OCI-LY7 (cell line): Measurements from ENCODE around the gene REELD1. TPM values are rescaled to one million over a fixed set of nuclear protein-coding genes. Genes with fewer than 3 reads are reported as not detected.

Experiments used
- BruUV-seq: library from RNA; stranded (reverse); fragments of 400-500 nt; replicated peaks from 2 replicates; lab custom pipeline; 2021; lab: Mats Ljungman, UMichigan
- CTCF ChIA-PET: fragments of 300-600 bp; sonication (Branson Sonifier 250); formaldehyde crosslinking; loops from one replicate; lab custom pipeline; 2022; ENCODE audit warnings: antibody characterized with exemption; ENCODE audit not compliant: unreplicated experiment; lab: Charles Lee
- POLR2A ChIA-PET: fragments of 300-600 bp; sonication (Branson Sonifier 250); formaldehyde crosslinking; loops from one replicate; lab custom pipeline; 2022; ENCODE audit warnings: antibody characterized with exemption; lab: Charles Lee
- DNase-seq: peaks from one replicate; pipeline ENCODE4 v3.0.0-alpha.2; 2015; ENCODE audit warnings: low spot score
- H2AFZ ChIP-seq: fragments of 200-600 bp; sonication (generic), shearing (Covaris generic); 2 replicates; pipeline ENCODE4 v1.6.1; 2014; ENCODE audit warnings: mild to moderate bottlenecking, antibody characterized with exemption, low read length, moderate library complexity
- H3K27ac ChIP-seq: fragments of 200-600 bp; sonication (generic); 2 replicates; pipeline ENCODE4 v1.5.1; 2014; ENCODE audit warnings: mixed run types, low read depth, mild to moderate bottlenecking, moderate library complexity, low read length, inconsistent platforms; ENCODE audit not compliant: poor library complexity, severe bottlenecking
- H3K36me3 ChIP-seq: fragments of 200-600 bp; sonication (generic); 2 replicates; pipeline ENCODE4 v1.6.1; 2014; ENCODE audit warnings: mild to moderate bottlenecking, antibody characterized with exemption, low read length, moderate library complexity, mixed read lengths; ENCODE audit not compliant: insufficient read depth
- H3K4me1 ChIP-seq: fragments of 200-600 bp; sonication (generic); 2 replicates; pipeline ENCODE4 v1.5.1; 2014; ENCODE audit warnings: mild to moderate bottlenecking, low read length; ENCODE audit not compliant: insufficient read depth, poor library complexity, severe bottlenecking
- H3K4me2 ChIP-seq: fragments of 200-600 bp; sonication (generic); 2 replicates; pipeline ENCODE4 v1.6.1; 2014; ENCODE audit warnings: mild to moderate bottlenecking, low read length
- H3K4me3 ChIP-seq: fragments of 200-600 bp; sonication (generic); 2 replicates; pipeline ENCODE4 v1.5.1; 2014; ENCODE audit warnings: mild to moderate bottlenecking, low read depth, low read length; ENCODE audit not compliant: poor library complexity, severe bottlenecking
- H3K79me2 ChIP-seq: fragments of 200-600 bp; sonication (generic); 2 replicates; pipeline ENCODE4 v1.6.1; 2016; ENCODE audit warnings: low read depth, mild to moderate bottlenecking, low read length, moderate library complexity, mixed read lengths; ENCODE audit not compliant: insufficient read depth
- H3K9me2 ChIP-seq: fragments of 200-600 bp; sonication (generic); 2 replicates; pipeline ENCODE4 v1.6.1; 2016; ENCODE audit warnings: mild to moderate bottlenecking, low read length, mixed read lengths; ENCODE audit not compliant: insufficient read depth
- H3K9me3 ChIP-seq: fragments of 200-600 bp; sonication (generic); 2 replicates; pipeline ENCODE4 v1.6.1; 2014; ENCODE audit warnings: mild to moderate bottlenecking, mixed run types, low read length, mixed read lengths
- H4K20me1 ChIP-seq: fragments of 200-600 bp; sonication (generic); 2 replicates; pipeline ENCODE4 v1.6.1; 2014; ENCODE audit warnings: mild to moderate bottlenecking, antibody characterized with exemption, low read length, moderate library complexity, mixed read lengths; ENCODE audit not compliant: insufficient read depth
- EZH2phosphoT487 ChIP-seq: fragments of 200-600 bp; sonication (generic); IDR thresholded peaks from 2 replicates; pipeline ENCODE4 v1.6.1; 2018; ENCODE audit warnings: low read depth, borderline replicate concordance, mild to moderate bottlenecking, mixed run types, antibody characterized with exemption, low read length, moderate library complexity, mixed read lengths
- intact Hi-C: fragments of 100-400 bp; cut with micrococcal nuclease; formaldehyde crosslinking; loops from one replicate; pipeline ENCODE4 v1.10.0; 2022; ENCODE audit not compliant: unreplicated experiment
- total RNA-seq, 2 experiments: library from RNA; depleted of rRNA in 1 of 2; stranded (reverse); fragments of >200 nt in 1 of 2; shearing (Covaris generic) in 1 of 2; gene quantifications; 2 replicates each; pipeline ENCODE4 v1.2.3, GENCODE V29; 2014 to 2022
- TF ChIP-seq, protein P1 (sequence below): fragments of 200-600 bp; sonication (generic); conservative IDR thresholded peaks from 2 replicates; pipeline ENCODE4 v1.5.1; 2014; ENCODE audit warnings: mild to moderate bottlenecking, antibody characterized with exemption, low read length, moderate library complexity, mixed read lengths

REELD1 gene
- total RNA-seq, 2 experiments from 2014 or later, result 0.63 TPM; not detected in 1

GRCh38 chr4:146271466-146271865 lies 57.1 kb downstream of the REELD1 start:
- intact Hi-C loops, result no loop called here
- H3K27ac ChIP-seq, result no peak overlapping the region
- no peak overlapping the region for H2AFZ ChIP-seq
- DNase-seq, result no peak
- H3K9me3 ChIP-seq, result no peaks in the 10 kb centered on the region
- no TSS peak for BruUV-seq
- peaks cover 12% of the 10 kb centered on the region for H3K4me1 ChIP-seq
- H3K36me3 ChIP-seq, result no peaks in the 10 kb centered on the region
- H3K9me2 ChIP-seq, result no peaks in the 10 kb centered on the region
- no peak overlapping the region for H3K4me3 ChIP-seq
- H3K79me2 ChIP-seq, result no peaks in the 10 kb centered on the region
- TF ChIP-seq EZH2phosphoT487, result no peak
- TF ChIP-seq, protein P1, sequence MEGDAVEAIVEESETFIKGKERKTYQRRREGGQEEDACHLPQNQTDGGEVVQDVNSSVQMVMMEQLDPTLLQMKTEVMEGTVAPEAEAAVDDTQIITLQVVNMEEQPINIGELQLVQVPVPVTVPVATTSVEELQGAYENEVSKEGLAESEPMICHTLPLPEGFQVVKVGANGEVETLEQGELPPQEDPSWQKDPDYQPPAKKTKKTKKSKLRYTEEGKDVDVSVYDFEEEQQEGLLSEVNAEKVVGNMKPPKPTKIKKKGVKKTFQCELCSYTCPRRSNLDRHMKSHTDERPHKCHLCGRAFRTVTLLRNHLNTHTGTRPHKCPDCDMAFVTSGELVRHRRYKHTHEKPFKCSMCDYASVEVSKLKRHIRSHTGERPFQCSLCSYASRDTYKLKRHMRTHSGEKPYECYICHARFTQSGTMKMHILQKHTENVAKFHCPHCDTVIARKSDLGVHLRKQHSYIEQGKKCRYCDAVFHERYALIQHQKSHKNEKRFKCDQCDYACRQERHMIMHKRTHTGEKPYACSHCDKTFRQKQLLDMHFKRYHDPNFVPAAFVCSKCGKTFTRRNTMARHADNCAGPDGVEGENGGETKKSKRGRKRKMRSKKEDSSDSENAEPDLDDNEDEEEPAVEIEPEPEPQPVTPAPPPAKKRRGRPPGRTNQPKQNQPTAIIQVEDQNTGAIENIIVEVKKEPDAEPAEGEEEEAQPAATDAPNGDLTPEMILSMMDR, result no peak
- no peak overlapping the region for H3K4me2 ChIP-seq
- ChIA-PET POLR2A (interaction anchor here (0.5 to 1.0 kb wide), 2 partner anchors 10 to 197 kb away, joined by 3 read pairs; no protein-coding TSS in a partner anchor), CTCF (no interaction called here)
- no peaks in the 10 kb centered on the region for H4K20me1 ChIP-seq

DNA sequence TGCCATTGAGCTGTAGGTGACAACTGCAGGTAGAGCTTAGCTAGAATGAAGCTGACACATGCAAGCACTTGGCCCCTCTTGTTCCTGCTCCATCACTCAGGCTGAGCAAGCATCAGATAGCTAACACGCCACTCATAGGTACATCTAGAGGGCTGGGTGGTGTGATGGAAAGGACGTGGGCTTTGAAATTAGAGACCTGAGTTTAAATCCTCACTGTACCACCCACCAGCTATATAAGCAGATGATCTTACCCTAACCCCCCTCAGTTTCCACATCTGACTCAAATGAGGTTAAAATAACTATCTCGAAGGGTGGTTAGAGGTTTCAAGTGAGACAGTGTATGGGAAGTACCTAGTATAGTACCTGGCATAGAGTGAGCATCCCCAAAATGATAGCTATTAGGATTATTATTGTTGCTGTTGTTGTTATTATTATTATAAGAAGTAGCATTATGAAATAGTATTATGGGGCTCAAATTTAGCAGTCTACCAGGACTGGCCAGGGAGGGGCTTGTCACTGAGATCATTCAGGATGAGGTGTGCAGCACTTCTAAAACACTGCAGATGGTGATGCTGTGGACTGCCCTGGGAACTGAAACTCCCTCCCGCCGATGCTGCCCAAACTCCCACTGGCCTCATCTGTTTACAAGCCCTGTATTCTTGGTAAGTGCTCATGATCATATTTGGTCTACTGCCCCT lies 59.0 kb downstream of the REELD1 start:
- no peaks in the 10 kb centered on the region for H3K9me3 ChIP-seq
- no peaks in the 10 kb centered on the region for H3K36me3 ChIP-seq
- peaks cover 12% of the 10 kb centered on the region for H3K4me1 ChIP-seq
- no peak for DNase-seq
- no peak overlapping the region for H3K4me3 ChIP-seq
- no peaks in the 10 kb centered on the region for H3K79me2 ChIP-seq
- POLR2A ChIA-PET, result interaction anchor here (0.5 to 1.1 kb wide), 4 partner anchors 17 to 136 kb away, joined by 3 to 7 read pairs (median 6); no protein-coding TSS in a partner anchor
- CTCF ChIA-PET, result interaction anchor here (0.7 kb wide), 1 partner anchor 11 kb away, joined by 3 read pairs; no protein-coding TSS in a partner anchor
- H3K4me2 ChIP-seq, result no peak overlapping the region
- TF ChIP-seq, protein P1, result no peak
- TF ChIP-seq EZH2phosphoT487, result no peak
- no peaks in the 10 kb centered on the region for H4K20me1 ChIP-seq
- H2AFZ ChIP-seq, result no peak overlapping the region
- intact Hi-C loops, result no loop called here
- H3K9me2 ChIP-seq, result no peaks in the 10 kb centered on the region
- BruUV-seq, result no TSS peak
- no peak overlapping the region for H3K27ac ChIP-seq

GRCh38 chr4:146274774-146275173 lies 60.4 kb downstream of the REELD1 start:
- H3K4me3 ChIP-seq, result no peak overlapping the region
- ChIA-PET POLR2A (interaction anchor here (0.5 to 1.3 kb wide), 4 partner anchors 11 to 1040 kb away, joined by 3 to 5 read pairs (median 4); no protein-coding TSS in a partner anchor), CTCF (no interaction called here)
- no peak overlapping the region for H3K4me2 ChIP-seq
- no peak overlapping the region for H3K27ac ChIP-seq
- peaks cover 2% of the 10 kb centered on the region for H3K4me1 ChIP-seq
- TF ChIP-seq, protein P1, result no peak
- no peak for TF ChIP-seq EZH2phosphoT487
- H4K20me1 ChIP-seq, result no peaks in the 10 kb centered on the region
- H3K79me2 ChIP-seq, result no peaks in the 10 kb centered on the region
- no peaks in the 10 kb centered on the region for H3K9me3 ChIP-seq
- H3K9me2 ChIP-seq, result no peaks in the 10 kb centered on the region
- BruUV-seq, result no TSS peak
- H2AFZ ChIP-seq, result no peak overlapping the region
- intact Hi-C loops, result no loop called here
- H3K36me3 ChIP-seq, result no peaks in the 10 kb centered on the region
- DNase-seq, result no peak
